Nephron (organoid): ENCODE measurements around the gene CRADD.

ENCODE experiments used
- H3K27ac Mint-ChIP-seq, 3 experiments: 2 replicates each; pipeline ENCODE4 v1.8.0; 2020; ENCODE audit warnings: mixed read lengths in 3 of 3, mild to moderate bottlenecking in 2 of 3, moderate library complexity in 1 of 3
- H3K27me3 Mint-ChIP-seq: 2 replicates; pipeline ENCODE4 v1.8.0; 2021; ENCODE audit warnings: low read depth, mild to moderate bottlenecking, moderate library complexity, mixed read lengths
- H3K36me3 Mint-ChIP-seq: 2 replicates; pipeline ENCODE4 v1.8.0; 2020; ENCODE audit warnings: low read depth, mixed read lengths
- H3K4me1 Mint-ChIP-seq: 2 replicates; pipeline ENCODE4 v1.8.0; 2020; ENCODE audit warnings: mixed read lengths
- H3K4me3 Mint-ChIP-seq, 3 experiments: 2 replicates each; pipeline ENCODE4 v1.8.0; 2020; ENCODE audit warnings: mild to moderate bottlenecking in 3 of 3, mixed read lengths in 3 of 3, moderate library complexity in 2 of 3
- H3K9me3 Mint-ChIP-seq: 2 replicates; pipeline ENCODE4 v1.8.0; 2020; ENCODE audit warnings: mixed read lengths
- TF ChIP-seq, protein P1 (sequence below), 3 experiments: fragments of 200-600 bp; sonication (generic); IDR thresholded peaks; one replicate each; pipeline ENCODE4 v1.5.0; 2021; ENCODE audit warnings: antibody characterized with exemption in 3 of 3; ENCODE audit not compliant: unreplicated experiment in 3 of 3

The CRADD gene

DNA sequence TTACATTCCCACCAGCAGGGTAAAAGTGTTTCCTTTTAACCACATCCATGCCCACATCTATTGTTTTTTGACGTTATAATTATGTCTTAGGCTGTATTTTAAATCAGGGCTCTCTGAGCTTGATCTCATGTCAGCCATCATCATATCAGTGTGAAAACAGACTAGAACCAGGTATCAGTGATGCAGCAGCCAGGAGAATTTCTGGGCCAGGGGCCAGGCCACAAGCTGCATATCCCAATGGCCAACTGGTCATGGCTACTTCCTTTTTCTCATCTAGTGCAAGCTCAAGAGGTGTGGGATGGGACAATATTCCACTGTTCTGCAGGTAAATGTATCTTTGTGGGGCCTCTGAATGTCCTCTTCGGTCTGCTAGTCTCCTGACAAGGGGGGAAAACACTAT is 125.1 kb downstream of the CRADD start:
- no peak overlapping the region for H3K4me3 Mint-ChIP-seq
- H3K27me3 Mint-ChIP-seq: peaks cover 11% of the 10 kb centered on the region

DNA sequence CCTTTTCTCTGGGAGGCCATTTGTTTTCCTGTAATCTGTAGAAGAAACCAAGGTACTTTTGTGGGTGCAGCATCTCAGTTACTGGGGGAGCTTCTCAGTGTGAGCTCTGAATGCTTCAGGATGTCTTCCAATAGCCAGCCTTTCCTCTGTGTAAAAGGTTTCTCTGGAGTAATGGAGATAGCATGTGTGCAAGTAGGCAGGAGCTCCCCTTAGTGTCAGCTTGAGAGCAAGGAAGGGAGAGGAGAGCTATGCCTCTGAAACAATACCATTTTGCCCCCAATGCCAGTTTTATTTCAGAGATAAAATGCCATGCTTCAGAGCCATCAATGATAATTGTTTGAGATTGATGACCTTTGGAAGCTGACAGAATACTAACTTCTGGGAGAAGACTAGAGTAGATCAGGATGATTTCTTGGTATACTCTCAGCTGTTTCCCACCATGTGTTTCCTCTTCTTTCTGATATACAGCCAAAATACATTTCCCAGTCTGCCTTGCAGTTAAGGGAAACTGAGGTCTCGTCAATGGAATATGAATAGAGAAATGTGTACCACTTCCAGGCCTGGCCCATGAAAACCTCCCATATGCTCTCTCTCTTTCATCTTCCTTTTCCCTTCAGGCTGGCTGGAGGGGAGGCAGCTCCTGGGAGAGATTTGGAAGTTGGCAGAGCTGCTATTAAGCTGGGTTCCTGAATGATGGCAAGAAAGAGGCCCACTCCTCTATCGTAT is 125.7 kb downstream of the CRADD start:
- TF ChIP-seq, protein P1, sequence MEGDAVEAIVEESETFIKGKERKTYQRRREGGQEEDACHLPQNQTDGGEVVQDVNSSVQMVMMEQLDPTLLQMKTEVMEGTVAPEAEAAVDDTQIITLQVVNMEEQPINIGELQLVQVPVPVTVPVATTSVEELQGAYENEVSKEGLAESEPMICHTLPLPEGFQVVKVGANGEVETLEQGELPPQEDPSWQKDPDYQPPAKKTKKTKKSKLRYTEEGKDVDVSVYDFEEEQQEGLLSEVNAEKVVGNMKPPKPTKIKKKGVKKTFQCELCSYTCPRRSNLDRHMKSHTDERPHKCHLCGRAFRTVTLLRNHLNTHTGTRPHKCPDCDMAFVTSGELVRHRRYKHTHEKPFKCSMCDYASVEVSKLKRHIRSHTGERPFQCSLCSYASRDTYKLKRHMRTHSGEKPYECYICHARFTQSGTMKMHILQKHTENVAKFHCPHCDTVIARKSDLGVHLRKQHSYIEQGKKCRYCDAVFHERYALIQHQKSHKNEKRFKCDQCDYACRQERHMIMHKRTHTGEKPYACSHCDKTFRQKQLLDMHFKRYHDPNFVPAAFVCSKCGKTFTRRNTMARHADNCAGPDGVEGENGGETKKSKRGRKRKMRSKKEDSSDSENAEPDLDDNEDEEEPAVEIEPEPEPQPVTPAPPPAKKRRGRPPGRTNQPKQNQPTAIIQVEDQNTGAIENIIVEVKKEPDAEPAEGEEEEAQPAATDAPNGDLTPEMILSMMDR (IDR thresholded peaks at IDR 0.05; ENCODE audit: unreplicated experiment in 3 of 3): no peak
- peaks cover 18% of the 10 kb centered on the region for H3K4me1 Mint-ChIP-seq
- no peak overlapping the region for H3K4me3 Mint-ChIP-seq
- H3K27ac Mint-ChIP-seq: peak overlapping the region in 2 of 3 experiments; percentile 22 to 37
- H3K36me3 Mint-ChIP-seq: no peaks in the 10 kb centered on the region
- H3K27me3 Mint-ChIP-seq: peaks cover 14% of the 10 kb centered on the region
- H3K9me3 Mint-ChIP-seq: no peaks in the 10 kb centered on the region

More for the DNA sequence above, 125.1 kb downstream of the CRADD start:
- TF ChIP-seq, protein P1 (IDR thresholded peaks at IDR 0.05; ENCODE audit: unreplicated experiment in 3 of 3): no peak
- Mint-ChIP-seq H3K4me1 (peaks cover 18% of the 10 kb centered on the region), H3K36me3 (no peaks in the 10 kb centered on the region), H3K27ac (peak overlapping the region in 1 of 3 experiments; percentile 37), H3K9me3 (no peaks in the 10 kb centered on the region)

DNA sequence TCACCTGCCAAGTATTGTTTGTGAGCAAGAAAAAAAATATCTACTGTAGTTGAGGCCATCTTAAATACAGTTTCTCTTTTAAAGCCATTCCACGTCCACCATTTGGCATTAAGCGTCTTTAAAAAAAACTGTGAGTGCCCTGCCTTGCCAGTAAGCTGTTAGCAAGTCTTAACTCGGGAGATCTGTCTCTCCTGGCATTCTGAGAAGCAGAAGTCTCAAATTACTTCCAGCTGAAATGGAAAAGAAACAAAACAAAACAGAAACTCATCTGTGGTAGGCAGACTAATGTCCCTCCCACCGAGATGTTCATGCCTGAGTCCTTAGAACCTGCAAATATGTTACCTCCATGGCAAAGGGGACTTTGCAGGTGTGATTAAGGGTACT is 126.2 kb downstream of the CRADD start:
- H3K4me3 Mint-ChIP-seq: no peak overlapping the region
- H3K36me3 Mint-ChIP-seq: no peaks in the 10 kb centered on the region
- peaks cover 14% of the 10 kb centered on the region for H3K27me3 Mint-ChIP-seq
- TF ChIP-seq, protein P1 (IDR thresholded peaks at IDR 0.05; ENCODE audit: unreplicated experiment in 3 of 3): no peak
- peak overlapping the region in 2 of 3 experiments; percentile 22 to 37 for H3K27ac Mint-ChIP-seq
- H3K9me3 Mint-ChIP-seq: no peaks in the 10 kb centered on the region
- peaks cover 18% of the 10 kb centered on the region for H3K4me1 Mint-ChIP-seq

DNA sequence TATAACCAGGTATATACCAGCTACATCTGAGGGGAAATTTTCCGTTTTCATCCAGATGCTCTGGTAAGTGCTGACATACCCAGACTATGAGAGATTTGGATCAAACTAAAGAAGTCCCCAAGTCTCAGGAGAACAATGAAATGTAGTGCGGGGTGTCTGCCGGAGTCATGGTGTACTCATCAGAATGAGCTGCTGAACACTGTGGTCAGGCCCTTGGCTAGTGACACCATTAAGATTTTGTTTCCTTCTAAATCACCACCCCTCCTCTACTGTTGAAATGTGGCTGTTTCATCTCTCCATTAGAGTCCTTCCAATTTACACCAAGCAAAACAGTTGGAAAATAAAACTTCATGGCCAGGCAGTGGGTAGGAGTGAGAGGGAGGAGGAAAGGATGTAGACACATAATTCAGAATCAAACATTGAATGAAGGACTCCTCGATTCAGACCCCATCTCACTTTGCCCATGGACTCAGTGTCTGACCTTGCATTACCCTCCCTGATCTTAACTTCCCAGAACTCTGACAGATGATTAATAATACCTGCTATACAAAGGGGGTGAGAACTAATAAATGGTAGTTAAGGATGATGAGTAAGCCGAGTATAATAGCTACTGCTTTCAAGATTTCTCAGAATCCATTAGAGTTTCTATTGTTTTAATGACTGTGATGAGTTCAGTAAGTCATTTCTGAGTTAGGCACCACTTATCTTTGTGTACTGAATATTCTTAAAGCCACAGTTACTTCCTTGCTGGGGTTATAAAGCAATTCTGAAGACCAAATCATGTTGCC is 127.4 kb downstream of the CRADD start:
- peaks cover 14% of the 10 kb centered on the region for H3K27me3 Mint-ChIP-seq
- no peak overlapping the region for H3K4me3 Mint-ChIP-seq
- H3K9me3 Mint-ChIP-seq: no peaks in the 10 kb centered on the region
- TF ChIP-seq, protein P1 (IDR thresholded peaks at IDR 0.05; ENCODE audit: unreplicated experiment in 3 of 3): no peak
- H3K4me1 Mint-ChIP-seq: peaks cover 18% of the 10 kb centered on the region
- H3K36me3 Mint-ChIP-seq: no peaks in the 10 kb centered on the region
- H3K27ac Mint-ChIP-seq: peak overlapping the region in 1 of 3 experiments; percentile 47

DNA sequence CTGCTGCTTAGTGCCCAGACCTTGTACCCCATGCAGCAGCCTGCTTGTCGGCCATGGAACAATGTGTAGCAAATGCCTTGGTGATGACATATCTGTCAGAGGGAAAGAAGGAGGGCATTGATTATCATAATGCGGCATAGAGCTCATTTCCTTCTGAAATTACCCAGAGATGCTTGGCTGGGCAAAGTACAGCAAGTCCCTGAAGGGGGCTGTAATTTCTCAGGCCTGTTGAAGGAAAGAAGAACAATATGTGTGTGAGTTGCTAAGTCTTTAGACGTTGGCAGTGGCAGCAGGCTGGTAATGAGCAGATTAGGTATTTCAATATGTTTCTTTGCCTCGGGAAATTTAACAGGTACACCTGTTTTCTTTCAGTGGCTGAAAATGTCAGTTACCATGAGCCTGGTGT is 128.6 kb downstream of the CRADD start:
- H3K4me1 Mint-ChIP-seq: peaks cover 18% of the 10 kb centered on the region
- H3K4me3 Mint-ChIP-seq: no peak overlapping the region
- H3K27ac Mint-ChIP-seq: peak overlapping the region in 2 of 3 experiments; percentile 19 to 73
- peaks cover 14% of the 10 kb centered on the region for H3K27me3 Mint-ChIP-seq
- TF ChIP-seq, protein P1 (IDR thresholded peaks at IDR 0.05; ENCODE audit: unreplicated experiment in 3 of 3): no peak
- no peaks in the 10 kb centered on the region for H3K36me3 Mint-ChIP-seq
- no peaks in the 10 kb centered on the region for H3K9me3 Mint-ChIP-seq
